Stimulated activated CD4-positive, alpha-beta T cell treated with anti-CD3 and anti-CD28 coated beads, Interleukin-2, amount 100 ng/mL, for 24 hours (primary cell): ENCODE data around the gene SULT1C2.
"Not testable (repeated sequence)": the region's sequence is repeated elsewhere in the genome, so short reads cannot be mapped to it uniquely, and the experiment has no call there.

Experiments used
- DNase-seq, 2 donors: peaks; one replicate each; pipeline ENCODE4 v3.0.0-alpha.2; 2020

Gene SULT1C2

DNA sequence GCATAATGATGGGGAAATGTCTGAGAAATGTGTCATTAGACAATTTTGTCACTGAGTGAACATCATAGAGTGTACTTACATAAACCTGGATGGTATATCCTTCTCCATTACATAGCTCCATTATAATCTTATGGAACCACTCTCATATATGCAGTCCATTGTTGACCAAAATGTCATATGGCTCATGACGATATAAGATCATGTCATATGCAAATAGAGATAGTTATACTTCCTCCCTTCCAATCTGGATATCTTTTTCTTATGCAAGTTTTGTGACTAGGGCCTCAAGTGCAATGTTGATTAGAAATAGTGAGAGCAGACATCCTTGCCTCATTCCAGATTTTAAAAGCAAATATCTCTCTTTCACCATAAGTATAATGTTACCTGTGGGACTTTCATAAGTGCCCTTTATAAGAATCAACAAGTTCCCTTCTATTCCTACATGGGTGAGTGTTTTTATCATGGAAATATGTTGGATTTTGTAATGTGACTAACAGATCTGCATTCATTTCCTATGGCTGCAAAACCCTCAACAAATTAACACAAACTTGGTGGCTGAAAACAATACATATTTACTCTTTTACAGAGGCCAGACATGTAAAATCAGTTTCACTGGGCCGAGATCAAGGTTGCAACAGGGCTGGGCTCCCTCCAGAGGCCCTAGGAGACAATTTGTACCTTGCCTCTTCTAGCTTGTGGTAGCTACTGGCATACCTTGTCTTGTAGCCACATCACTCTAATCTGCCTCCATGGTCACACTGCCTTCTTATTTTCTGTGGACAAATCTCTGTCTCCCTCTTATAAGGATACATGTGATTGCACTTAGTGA is 67.4 kb downstream of the SULT1C2 start:
- no peak for DNase-seq

DNA sequence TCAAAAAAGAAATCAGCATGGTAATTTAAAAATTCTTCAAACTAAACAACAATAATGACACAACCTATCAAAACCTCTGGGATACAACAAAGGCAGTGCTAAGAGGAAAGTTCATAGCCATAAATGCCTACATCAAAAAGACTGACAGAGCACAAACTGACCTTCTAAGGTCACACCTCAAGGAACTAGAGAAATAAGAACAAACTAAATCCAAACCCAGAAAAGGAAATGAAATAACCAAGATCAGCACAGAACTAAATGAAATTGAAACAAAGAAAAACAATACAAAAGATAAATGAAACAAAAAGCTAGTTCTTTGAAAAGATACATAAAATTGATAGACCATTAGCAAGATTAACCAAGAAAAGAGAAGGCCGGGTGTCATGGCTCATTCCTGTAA is 70.6 kb downstream of the SULT1C2 start:
- not testable (repeated sequence) for DNase-seq
